IPS-18c (cell line): ENCODE measurements around the gene LIMS1.
"Not testable (repeated sequence)": the region's sequence is repeated elsewhere in the genome, so short reads cannot be mapped to it uniquely, and the experiment has no call there.

ENCODE experiments used
- H3K4me3 ChIP-seq: 2 replicates; pipeline ENCODE4 v1.7.0; 2013; ENCODE audit warnings: low read depth, mild to moderate bottlenecking, low read length, moderate library complexity; ENCODE audit not compliant: insufficient read depth
- H3K9me3 ChIP-seq: one replicate; pipeline ENCODE4 v1.6.1; 2013; ENCODE audit warnings: mild to moderate bottlenecking, low read length, moderate library complexity; ENCODE audit not compliant: control insufficient read depth, insufficient read depth

The LIMS1 gene

GRCh38 chr2:108597105-108597744, 63.0 kb downstream of the LIMS1 start:
- H3K4me3 ChIP-seq, H3K9me3 ChIP-seq: not testable (repeated sequence)

GRCh38 chr2:108601199-108601598, 66.9 kb downstream of the LIMS1 start:
- not testable (repeated sequence) for H3K9me3 ChIP-seq, H3K4me3 ChIP-seq

- Histone ChIP-seq H3K4me3 (no peak overlapping the region), H3K9me3 (no peaks in the 10 kb centered on the region)
These were observed 68.2 kb downstream of the LIMS1 start for GRCh38 chr2:108602422-108602821.

- Histone ChIP-seq H3K9me3 (no peaks in the 10 kb centered on the region), H3K4me3 (no peak overlapping the region)
These were observed 69.9 kb downstream of the LIMS1 start for GRCh38 chr2:108604196-108604595.

GRCh38 chr2:108605947-108606346, 71.7 kb downstream of the LIMS1 start:
- Histone ChIP-seq H3K4me3 (no peak overlapping the region), H3K9me3 (no peaks in the 10 kb centered on the region)

GRCh38 chr2:108607706-108608301, 73.5 kb downstream of the LIMS1 start:
- Histone ChIP-seq H3K9me3 (no peaks in the 10 kb centered on the region), H3K4me3 (no peak overlapping the region)

GRCh38 chr2:108611021-108611420, 76.8 kb downstream of the LIMS1 start:
- H3K4me3 ChIP-seq, result no peak overlapping the region
- no peaks in the 10 kb centered on the region for H3K9me3 ChIP-seq

GRCh38 chr2:108612153-108612513, 77.9 kb downstream of the LIMS1 start:
- Histone ChIP-seq H3K4me3 (no peak overlapping the region), H3K9me3 (no peaks in the 10 kb centered on the region)

GRCh38 chr2:108612514-108613183, 78.4 kb downstream of the LIMS1 start:
- H3K4me3 ChIP-seq, result no peak overlapping the region
- H3K9me3 ChIP-seq, result no peaks in the 10 kb centered on the region

- H3K9me3 ChIP-seq, result no peaks in the 10 kb centered on the region
- no peak overlapping the region for H3K4me3 ChIP-seq
These were observed 79.2 kb downstream of the LIMS1 start for GRCh38 chr2:108613261-108614042.

GRCh38 chr2:108614043-108614545, 79.8 kb downstream of the LIMS1 start:
- Histone ChIP-seq H3K4me3 (no peak overlapping the region), H3K9me3 (no peaks in the 10 kb centered on the region)

GRCh38 chr2:108614659-108615058, 80.4 kb downstream of the LIMS1 start:
- H3K9me3 ChIP-seq, result no peaks in the 10 kb centered on the region

GRCh38 chr2:108615480-108616090, 81.3 kb downstream of the LIMS1 start:
- Histone ChIP-seq H3K4me3 (no peak overlapping the region), H3K9me3 (no peaks in the 10 kb centered on the region)

More at GRCh38 chr2:108614659-108615058, 80.4 kb downstream of the LIMS1 start:
- no peak overlapping the region for H3K4me3 ChIP-seq

GRCh38 chr2:108616318-108616717, 82.0 kb downstream of the LIMS1 start:
- no peaks in the 10 kb centered on the region for H3K9me3 ChIP-seq
- no peak overlapping the region for H3K4me3 ChIP-seq

- Histone ChIP-seq H3K4me3 (no peak overlapping the region), H3K9me3 (no peaks in the 10 kb centered on the region)
These were observed 82.5 kb downstream of the LIMS1 start for GRCh38 chr2:108616751-108617161.

GRCh38 chr2:108617617-108618016, 83.3 kb downstream of the LIMS1 start:
- H3K4me3 ChIP-seq, result no peak overlapping the region
- no peaks in the 10 kb centered on the region for H3K9me3 ChIP-seq

GRCh38 chr2:108619925-108620620, 85.8 kb downstream of the LIMS1 start:
- no peak overlapping the region for H3K4me3 ChIP-seq

More at GRCh38 chr2:108619925-108620620, 85.8 kb downstream of the LIMS1 start:
- no peaks in the 10 kb centered on the region for H3K9me3 ChIP-seq
